Thyroid gland (tissue), 4 donors: Measurements from ENCODE around the gene COG5.

Experiments used
- CTCF ChIP-seq, 6 experiments: fragments of 200-600 bp in 3 of 6; fragments of 450-650 bp in 3 of 6; sonication (generic) in 3 of 6; IDR thresholded peaks; one replicate each; pipeline ENCODE4 v1.5.1; 2016 to 2019; ENCODE audit warnings: antibody characterized with exemption in 6 of 6, mild to moderate bottlenecking in 2 of 6, inconsistent platforms in 1 of 6, moderate library complexity in 1 of 6
- POLR2A ChIP-seq, 2 donors: fragments of 450-650 bp; IDR thresholded peaks; one replicate each; pipeline ENCODE4 v1.6.1; 2017; ENCODE audit warnings: antibody characterized with exemption in 2 of 2, mild to moderate bottlenecking in 2 of 2, moderate library complexity in 1 of 2

- TF ChIP-seq CTCF (IDR thresholded peaks at IDR 0.05) (no peak), POLR2A (IDR thresholded peaks at IDR 0.05) (no peak)
Measured at GRCh38 chr7:107580716-107581383, 17.1 kb upstream of the COG5 start.
